ENCODE data around the gene ATP8B2. TPM values are rescaled to one million over a fixed set of nuclear protein-coding genes. Genes with fewer than 3 reads are reported as not detected.

The ATP8B2 gene
- total RNA-seq, 1 donor from 2014 or later = 68.7 TPM

GRCh38 chr1:154351363-154352068 lies 26.2 kb downstream of the ATP8B2 start:
- Mint-ChIP-seq H3K9me3 (ENCODE audit: unreplicated experiment) (peaks cover 4% of the 10 kb centered on the region), H3K4me3 (ENCODE audit: unreplicated experiment) (peak overlapping the region; percentile 64), H3K27me3 (ENCODE audit: unreplicated experiment) (peaks cover 12% of the 10 kb centered on the region), H3K4me1 (ENCODE audit: low read depth, unreplicated experiment) (peaks cover 31% of the 10 kb centered on the region), H3K36me3 (ENCODE audit: unreplicated experiment) (peaks cover 4% of the 10 kb centered on the region), H3K27ac (ENCODE audit: unreplicated experiment) (no peak overlapping the region)
- DNase-seq = no peak
- TF ChIP-seq CTCF (IDR thresholded peaks at IDR 0.05; ENCODE audit: partially characterized antibody, unreplicated experiment) = no peak

GRCh38 chr1:154352245-154352580 lies 26.9 kb downstream of the ATP8B2 start:
- Mint-ChIP-seq H3K27me3 (ENCODE audit: unreplicated experiment) (peaks cover 12% of the 10 kb centered on the region), H3K4me1 (ENCODE audit: low read depth, unreplicated experiment) (peaks cover 31% of the 10 kb centered on the region), H3K36me3 (ENCODE audit: unreplicated experiment) (peaks cover 4% of the 10 kb centered on the region), H3K9me3 (ENCODE audit: unreplicated experiment) (peaks cover 4% of the 10 kb centered on the region), H3K4me3 (ENCODE audit: unreplicated experiment) (peak overlapping the region; percentile 93), H3K27ac (ENCODE audit: unreplicated experiment) (peak overlapping the region; percentile 75)
- DNase-seq = peak; percentile 26
- no peak for TF ChIP-seq CTCF (IDR thresholded peaks at IDR 0.05; ENCODE audit: partially characterized antibody, unreplicated experiment)

GRCh38 chr1:154352581-154353459 lies 27.5 kb downstream of the ATP8B2 start:
- peak; percentile 60 for DNase-seq
- H3K4me3 Mint-ChIP-seq (ENCODE audit: unreplicated experiment) = peak overlapping the region; percentile 93
- H3K36me3 Mint-ChIP-seq (ENCODE audit: unreplicated experiment) = peaks cover 4% of the 10 kb centered on the region
- peaks cover 4% of the 10 kb centered on the region for H3K9me3 Mint-ChIP-seq (ENCODE audit: unreplicated experiment)
- H3K27ac Mint-ChIP-seq (ENCODE audit: unreplicated experiment) = peak overlapping the region; percentile 75
- H3K4me1 Mint-ChIP-seq (ENCODE audit: low read depth, unreplicated experiment) = peaks cover 31% of the 10 kb centered on the region
- H3K27me3 Mint-ChIP-seq (ENCODE audit: unreplicated experiment) = peaks cover 12% of the 10 kb centered on the region
- no peak for TF ChIP-seq CTCF (IDR thresholded peaks at IDR 0.05; ENCODE audit: partially characterized antibody, unreplicated experiment)

- peaks cover 4% of the 10 kb centered on the region for H3K9me3 Mint-ChIP-seq (ENCODE audit: unreplicated experiment)
- peaks cover 10% of the 10 kb centered on the region for H3K27me3 Mint-ChIP-seq (ENCODE audit: unreplicated experiment)
- peak overlapping the region; percentile 69 for H3K27ac Mint-ChIP-seq (ENCODE audit: unreplicated experiment)
- no peaks in the 10 kb centered on the region for H3K36me3 Mint-ChIP-seq (ENCODE audit: unreplicated experiment)
- TF ChIP-seq CTCF (IDR thresholded peaks at IDR 0.05; ENCODE audit: partially characterized antibody, unreplicated experiment) = no peak
- peak overlapping the region; percentile 93 for H3K4me3 Mint-ChIP-seq (ENCODE audit: unreplicated experiment)
- DNase-seq = no peak
- H3K4me1 Mint-ChIP-seq (ENCODE audit: low read depth, unreplicated experiment) = peaks cover 28% of the 10 kb centered on the region
Measured at GRCh38 chr1:154353460-154353904, 28.2 kb downstream of the ATP8B2 start.
